Fibroblast of villous mesenchyme (primary cell): ENCODE data around the gene PTPRN2. TPM values are rescaled to one million over a fixed set of nuclear protein-coding genes. Genes with fewer than 3 reads are reported as not detected.
"Not testable (repeated sequence)": the region's sequence is repeated elsewhere in the genome, so short reads cannot be mapped to it uniquely, and the experiment has no call there.

Experiments used
- DNase-seq: peaks from one replicate; pipeline ENCODE4 v3.0.0-alpha.2; 2010; ENCODE audit warnings: low read depth
- H3K4me3 ChIP-seq: 2 replicates; pipeline ENCODE4 v1.5.1; 2011; ENCODE audit warnings: low read depth, mild to moderate bottlenecking, low read length
- total RNA-seq: library from RNA; depleted of rRNA; stranded (reverse); fragments of >200 nt; gene quantifications from 2 replicates; pipeline ENCODE4 v1.2.3, GENCODE V29; 2012
- TF ChIP-seq, protein P1 (sequence below): IDR thresholded peaks from 2 replicates; pipeline ENCODE4 v1.5.1; 2012; ENCODE audit warnings: low read depth, mild to moderate bottlenecking, low read length; ENCODE audit not compliant: insufficient read depth

Gene PTPRN2
- total RNA-seq, 1 donor: not detected

DNA sequence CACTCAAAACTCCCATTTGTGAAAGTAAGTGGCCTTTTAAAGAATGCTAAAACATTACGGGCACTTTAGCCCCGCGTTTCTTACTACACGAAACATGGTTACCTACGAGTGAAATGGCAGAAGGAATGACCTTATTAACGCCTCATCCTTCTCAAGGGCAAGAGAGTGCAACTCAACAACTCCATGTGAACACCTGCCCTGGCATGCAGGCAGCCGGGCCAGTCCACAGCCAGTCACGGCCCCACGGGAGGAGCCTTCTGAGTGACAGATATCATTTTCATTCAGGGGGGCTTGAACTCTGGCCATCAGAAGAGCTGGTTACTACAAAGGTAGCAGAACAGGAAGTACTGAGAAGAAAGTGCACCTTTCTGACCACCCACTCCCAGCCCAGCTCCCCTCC is 236.1 kb downstream of the PTPRN2 start:
- DNase-seq: no peak
- no peak overlapping the region for H3K4me3 ChIP-seq
- TF ChIP-seq, protein P1, sequence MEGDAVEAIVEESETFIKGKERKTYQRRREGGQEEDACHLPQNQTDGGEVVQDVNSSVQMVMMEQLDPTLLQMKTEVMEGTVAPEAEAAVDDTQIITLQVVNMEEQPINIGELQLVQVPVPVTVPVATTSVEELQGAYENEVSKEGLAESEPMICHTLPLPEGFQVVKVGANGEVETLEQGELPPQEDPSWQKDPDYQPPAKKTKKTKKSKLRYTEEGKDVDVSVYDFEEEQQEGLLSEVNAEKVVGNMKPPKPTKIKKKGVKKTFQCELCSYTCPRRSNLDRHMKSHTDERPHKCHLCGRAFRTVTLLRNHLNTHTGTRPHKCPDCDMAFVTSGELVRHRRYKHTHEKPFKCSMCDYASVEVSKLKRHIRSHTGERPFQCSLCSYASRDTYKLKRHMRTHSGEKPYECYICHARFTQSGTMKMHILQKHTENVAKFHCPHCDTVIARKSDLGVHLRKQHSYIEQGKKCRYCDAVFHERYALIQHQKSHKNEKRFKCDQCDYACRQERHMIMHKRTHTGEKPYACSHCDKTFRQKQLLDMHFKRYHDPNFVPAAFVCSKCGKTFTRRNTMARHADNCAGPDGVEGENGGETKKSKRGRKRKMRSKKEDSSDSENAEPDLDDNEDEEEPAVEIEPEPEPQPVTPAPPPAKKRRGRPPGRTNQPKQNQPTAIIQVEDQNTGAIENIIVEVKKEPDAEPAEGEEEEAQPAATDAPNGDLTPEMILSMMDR: no peak

DNA sequence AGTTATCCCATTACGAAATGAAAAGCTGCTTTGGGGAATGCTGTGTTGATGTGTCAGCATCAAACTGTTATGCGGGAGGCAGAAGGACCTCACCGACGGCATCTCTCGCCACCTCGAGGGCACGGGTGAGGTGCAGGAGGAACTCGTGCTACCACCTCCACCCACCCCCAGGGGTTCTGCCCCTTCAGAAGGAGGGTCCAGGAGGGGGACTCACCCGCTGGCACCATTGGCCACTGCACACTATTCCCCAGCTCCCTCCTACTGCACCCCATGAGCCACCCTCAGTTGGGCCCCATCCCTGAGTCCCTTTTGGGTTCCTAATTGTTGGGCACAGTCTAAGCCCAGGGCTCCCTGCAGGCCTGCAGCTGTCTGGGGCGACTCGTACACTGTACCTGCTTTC is 236.6 kb downstream of the PTPRN2 start:
- no peak overlapping the region for H3K4me3 ChIP-seq
- no peak for DNase-seq
- TF ChIP-seq, protein P1: no peak

DNA sequence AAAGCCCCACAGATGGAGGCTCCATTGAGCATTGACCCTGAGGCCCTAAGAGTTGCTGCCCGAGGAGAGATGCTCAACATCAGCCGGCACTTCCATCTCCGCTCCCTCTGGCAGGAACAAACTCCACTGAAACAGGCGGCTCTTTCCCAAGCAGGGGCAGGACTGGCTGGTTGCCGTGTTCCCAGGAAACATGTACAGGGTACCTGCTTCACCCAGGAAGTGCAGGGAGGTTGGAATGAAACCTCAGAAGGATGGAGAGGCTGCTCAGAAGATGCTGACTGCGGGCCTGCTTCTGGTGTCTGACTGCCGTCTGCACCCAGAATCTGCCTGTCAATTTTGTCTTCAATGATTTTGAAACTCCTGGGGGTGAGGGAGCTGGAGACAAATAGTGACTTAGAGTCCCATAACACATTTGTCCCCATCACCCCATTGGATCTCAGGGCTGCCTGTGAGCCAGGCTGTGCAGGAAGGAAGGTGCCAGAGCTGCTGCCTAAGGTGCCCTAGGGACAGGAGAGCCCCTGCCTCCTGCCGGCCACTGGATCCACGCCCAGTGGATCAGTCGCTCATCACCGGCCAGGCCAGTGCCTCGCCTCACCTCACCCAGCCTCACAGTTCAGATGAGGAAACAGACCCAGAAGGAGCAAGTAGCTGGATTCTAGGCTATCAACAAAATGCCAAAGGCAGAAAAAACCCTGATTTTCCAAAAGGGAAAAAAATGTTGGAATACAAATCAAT is 237.3 kb downstream of the PTPRN2 start:
- TF ChIP-seq, protein P1: no peak
- H3K4me3 ChIP-seq: no peak overlapping the region
- DNase-seq: no peak

DNA sequence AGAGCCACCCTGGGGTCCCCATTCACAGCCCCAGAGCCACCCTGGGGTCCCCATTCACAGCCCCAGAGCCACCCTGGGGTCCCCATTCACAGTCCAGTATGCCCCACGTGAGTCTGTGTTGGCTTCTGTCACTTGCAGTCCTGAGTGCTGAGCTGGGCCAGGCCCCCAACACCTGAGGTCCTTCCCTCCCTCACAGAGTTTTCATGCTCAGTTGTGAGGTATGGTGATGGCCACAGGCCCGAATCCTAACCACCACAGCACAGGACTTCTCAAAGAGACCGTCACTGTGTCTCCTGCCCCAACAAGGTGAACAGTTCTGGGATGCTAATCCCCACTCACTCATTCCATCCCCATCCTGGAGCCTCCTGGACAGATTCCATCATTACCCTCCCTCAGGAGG is 239.2 kb downstream of the PTPRN2 start:
- no peak overlapping the region for H3K4me3 ChIP-seq
- TF ChIP-seq, protein P1: no peak
- no peak for DNase-seq

DNA sequence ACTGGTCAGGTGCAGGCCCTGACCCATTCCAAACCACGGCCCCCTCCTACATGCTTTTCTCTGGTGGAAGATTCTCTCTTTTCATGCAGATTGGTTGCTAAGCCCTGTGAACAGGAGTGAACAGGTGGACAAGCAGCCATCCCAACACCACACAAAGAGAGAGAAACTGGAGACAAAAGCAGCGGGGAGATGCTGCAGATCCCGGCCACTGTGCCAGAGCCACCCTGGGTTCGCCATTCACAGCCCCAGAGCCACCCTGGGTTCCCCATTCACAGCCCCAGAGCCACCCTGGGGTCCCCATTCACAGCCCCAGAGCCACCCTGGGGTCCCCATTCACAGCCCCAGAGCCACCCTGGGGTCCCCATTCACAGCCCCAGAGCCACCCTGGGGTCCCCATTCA is 239.6 kb downstream of the PTPRN2 start:
- H3K4me3 ChIP-seq, DNase-seq: not testable (repeated sequence)

DNA sequence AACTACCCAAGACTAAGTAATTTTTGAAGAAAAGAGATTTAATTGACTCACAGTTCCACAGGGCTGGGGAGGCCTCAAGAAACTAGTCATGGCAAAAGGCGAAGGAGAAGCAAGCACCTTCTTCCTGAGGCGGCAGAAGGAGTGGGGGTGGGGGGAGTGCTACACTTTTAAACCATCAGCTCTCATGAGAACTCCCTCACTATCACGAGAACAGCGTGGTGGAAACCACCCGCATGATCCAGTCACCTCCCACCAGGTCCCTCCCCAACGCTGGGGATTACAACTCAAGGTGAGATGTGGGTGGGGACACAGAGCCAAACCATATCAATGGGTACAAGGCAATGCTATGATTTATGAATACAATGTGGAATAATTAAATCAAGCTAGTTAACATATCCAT is 241.9 kb downstream of the PTPRN2 start:
- no peak for DNase-seq
- TF ChIP-seq, protein P1: no peak
- no peak overlapping the region for H3K4me3 ChIP-seq

DNA sequence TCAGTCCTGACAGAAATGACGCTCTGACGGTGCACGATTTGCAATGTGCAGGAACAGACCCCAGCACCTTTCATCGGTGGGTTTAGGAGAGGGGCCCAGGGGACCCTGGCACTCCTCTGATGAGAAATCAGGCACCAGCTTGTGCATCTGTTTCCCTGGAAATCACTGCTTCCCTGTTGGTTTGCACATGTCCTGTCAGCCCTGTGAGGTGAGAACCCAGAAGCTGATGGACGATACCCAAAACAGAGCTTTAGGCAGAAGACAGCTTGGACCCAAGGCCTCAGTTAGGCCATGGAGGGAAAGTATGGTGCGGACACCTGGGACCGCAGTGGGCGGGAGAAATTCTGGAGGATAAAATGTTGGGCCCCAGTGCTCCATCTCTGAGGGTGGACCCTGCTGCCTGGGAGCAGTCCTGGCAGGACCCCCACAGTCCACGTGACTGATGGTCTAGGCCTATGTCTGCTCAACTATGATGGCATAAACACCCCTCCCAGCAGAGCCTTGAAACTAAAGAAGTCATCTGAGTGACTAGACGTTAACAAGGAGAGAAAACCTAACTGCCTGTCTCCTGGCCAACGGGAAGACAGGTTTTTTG is 242.8 kb downstream of the PTPRN2 start:
- TF ChIP-seq, protein P1: no peak
- H3K4me3 ChIP-seq: no peak overlapping the region
- DNase-seq: no peak
